K562 (cell line): ENCODE data around the gene SIGLEC9. TPM values are rescaled to one million over a fixed set of nuclear protein-coding genes. Genes with fewer than 3 reads are reported as not detected.

Experiments used
- ATAC-seq: fragments of 200-7000 bp; cut with Tn5 transposase; 3 replicates; pipeline ENCODE4 v1.9.1; 2020; ENCODE audit warnings: moderate library complexity
- BruUV-seq: library from RNA; stranded (reverse); fragments of 400-500 nt; replicated peaks from 2 replicates; lab custom pipeline; 2021; lab: Mats Ljungman, UMichigan
- CTCF ChIA-PET: fragments of 300-600 bp; formaldehyde crosslinking; extraction: SDS; loops from one replicate; lab custom pipeline; 2021; ENCODE audit warnings: low intra/inter-chr PET ratio; lab: Yijun Ruan, JAX
- POLR2A ChIA-PET: fragments of 300-600, 350-650 bp; sonication (Branson Sonifier 250); formaldehyde crosslinking; extraction: SDS; loops from one replicate; lab custom pipeline; 2021; ENCODE audit warnings: antibody characterized with exemption, inconsistent platforms; lab: Yijun Ruan, JAX
- DNase-seq, 4 experiments: peaks; one replicate each; pipeline versions ENCODE4 v3.0.0 to v3.0.0-alpha.2; 2011 to 2018; ENCODE audit warnings: low spot score in 3 of 4, mixed read lengths in 3 of 4; ENCODE audit errors: extremely low read depth in 1 of 4
- FAIRE-seq: peaks from 2 replicates; lab custom pipeline; 2011; peaks lifted over from hg19 to GRCh38; lab: Jason Lieb, UNC
- H2AFZ ChIP-seq: 2 replicates; pipeline ENCODE4 v1.6.0; 2011; ENCODE audit warnings: low read depth, low read length, control low read depth, inconsistent platforms
- H3K27ac ChIP-seq: fragments of 200-600 bp; 3 replicates; pipeline ENCODE4 v1.8.0; 2011; ENCODE audit warnings: low read depth, mild to moderate bottlenecking, control low read depth, inconsistent platforms, low read length, moderate library complexity, mixed read lengths; ENCODE audit errors: extremely low read depth
- H3K27me3 ChIP-seq, 2 experiments: fragments of 300-600 bp in 1 of 2; 2 replicates in 1 of 2; 3 replicates in 1 of 2; pipeline versions ENCODE4 v1.6.0 to v1.8.0; 2011; ENCODE audit warnings: inconsistent platforms in 2 of 2, low read length in 2 of 2, mild to moderate bottlenecking in 1 of 2, mixed read lengths in 1 of 2, moderate library complexity in 1 of 2; ENCODE audit not compliant: control insufficient read depth in 2 of 2, insufficient read depth in 2 of 2
- H3K36me3 ChIP-seq: fragments of 300-600 bp; 3 replicates; pipeline ENCODE4 v1.8.0; 2011; ENCODE audit warnings: mild to moderate bottlenecking, low read length, inconsistent platforms; ENCODE audit not compliant: control insufficient read depth, insufficient read depth
- H3K4me1 ChIP-seq, 2 experiments: fragments of 200-600 bp in 1 of 2; replicated peaks in 1 of 2; 2 replicates in 1 of 2; 3 replicates in 1 of 2; pipeline versions ENCODE4 v1.5.1 to v1.8.0; 2011; ENCODE audit warnings: inconsistent platforms in 2 of 2, low read length in 2 of 2, mild to moderate bottlenecking in 1 of 2, mixed read lengths in 1 of 2, moderate library complexity in 1 of 2; ENCODE audit not compliant: control insufficient read depth in 2 of 2, insufficient read depth in 2 of 2
- H3K4me2 ChIP-seq: 2 replicates; pipeline ENCODE4 v1.6.1; 2011; ENCODE audit warnings: low read length, control low read depth, inconsistent platforms, mixed read lengths; ENCODE audit not compliant: insufficient read depth
- H3K4me3 ChIP-seq: fragments of 200-600 bp; sonication (generic), shearing (Covaris generic); 2 replicates; pipeline ENCODE4 v1.5.1; 2016; ENCODE audit warnings: control low read depth, inconsistent platforms
- H3K79me2 ChIP-seq: fragments of 200-600 bp; 3 replicates; pipeline ENCODE4 v1.8.0; 2011; ENCODE audit warnings: low read length, inconsistent platforms; ENCODE audit not compliant: control insufficient read depth, insufficient read depth
- H3K9ac ChIP-seq, 2 experiments: 2 replicates each; pipeline versions ENCODE4 v1.6.0 to v1.6.1; 2011; ENCODE audit warnings: low read depth in 2 of 2, low read length in 2 of 2, control low read depth in 1 of 2, inconsistent platforms in 1 of 2, mild to moderate bottlenecking in 1 of 2, mixed read lengths in 1 of 2; ENCODE audit not compliant: insufficient read depth in 1 of 2
- H3K9me1 ChIP-seq: one replicate; pipeline ENCODE4 v1.6.0; 2011; ENCODE audit warnings: inconsistent platforms, mild to moderate bottlenecking, low read length, moderate library complexity; ENCODE audit not compliant: control insufficient read depth, insufficient read depth
- H3K9me3 ChIP-seq: replicated peaks from 2 replicates; pipeline ENCODE4 v1.5.1; 2011; ENCODE audit warnings: low read depth, low read length, inconsistent platforms; ENCODE audit not compliant: control insufficient read depth, insufficient read depth
- H4K20me1 ChIP-seq: replicated peaks from 2 replicates; pipeline ENCODE4 v1.6.1; 2011; ENCODE audit warnings: low read length, inconsistent platforms, mixed read lengths; ENCODE audit not compliant: control insufficient read depth, insufficient read depth
- ARHGAP35 ChIP-seq: fragments of 450-650 bp; IDR thresholded peaks from 2 replicates; pipeline ENCODE4 v1.6.1; 2018; ENCODE audit not compliant: partially characterized antibody
- BCLAF1 ChIP-seq, 2 experiments: fragments of 450-650 bp in 1 of 2; IDR thresholded peaks; 2 replicates each; pipeline ENCODE4 v1.6.1; 2011 to 2017; ENCODE audit warnings: low read depth in 2 of 2, antibody characterized with exemption in 1 of 2, borderline replicate concordance in 1 of 2, low read length in 1 of 2, mild to moderate bottlenecking in 1 of 2, mixed read lengths in 1 of 2; ENCODE audit not compliant: control insufficient read depth in 1 of 2
- EP300 ChIP-seq: IDR thresholded peaks from 2 replicates; pipeline ENCODE4 v1.6.1; 2012; ENCODE audit warnings: low read length, improper control_type of control experiment
- KLF16 ChIP-seq: IDR thresholded peaks from 2 replicates; pipeline ENCODE4 v1.6.1; 2016; ENCODE audit warnings: antibody characterized with exemption
- NFE2 ChIP-seq: IDR thresholded peaks from 2 replicates; pipeline ENCODE4 v1.6.1; 2014; ENCODE audit warnings: antibody characterized with exemption, low read depth
- PHF20 ChIP-seq: fragments of 450-650 bp; IDR thresholded peaks from 2 replicates; pipeline ENCODE4 v1.6.1; 2018; ENCODE audit not compliant: partially characterized antibody
- PHTF2 ChIP-seq: fragments of 250-450 bp; sonication (Bioruptor Pico); IDR thresholded peaks from 2 replicates; pipeline ENCODE4 v1.5.0; 2021; ENCODE audit warnings: mild to moderate bottlenecking
- RBM34 ChIP-seq: fragments of 200-400 bp; formaldehyde crosslinking; IDR thresholded peaks from 2 replicates; pipeline ENCODE4 v1.6.1; 2018; ENCODE audit warnings: low read length, borderline replicate concordance; ENCODE audit not compliant: insufficient read depth
- SMAD4 ChIP-seq: fragments of 250-450 bp; sonication (Bioruptor Pico); conservative IDR thresholded peaks from 2 replicates; pipeline ENCODE4 v1.8.0; 2021; ENCODE audit warnings: inconsistent platforms, mild to moderate bottlenecking, moderate library complexity
- SRSF7 ChIP-seq: fragments of 200-400 bp; formaldehyde crosslinking; optimal IDR thresholded peaks from 2 replicates; pipeline ENCODE3; 2017; ENCODE audit warnings: mild to moderate bottlenecking, low read depth, low read length
- TBP ChIP-seq: optimal IDR thresholded peaks from 2 replicates; pipeline ENCODE3; 2011; ENCODE audit warnings: low read depth, low read length, improper control_type of control experiment
- ZNF184 ChIP-seq: sonication (generic); formaldehyde crosslinking; IDR thresholded peaks from 2 replicates; pipeline ENCODE4 v1.5.0; 2020; ENCODE audit warnings: missing genetic modification reagents
- ZNF766 ChIP-seq: fragments of 200-800 bp; sonication (Bioruptor generic); conservative IDR thresholded peaks from 2 replicates; pipeline ENCODE4 v1.6.1; 2016; ENCODE audit warnings: missing genetic modification characterization, missing compliant biosample characterization
- WGBS: fragments of 100-300 bp; shearing (Covaris generic); methylation state at CpG from one replicate; pipeline ENCODE4 v1.1.6; 2016; ENCODE audit warnings: low coverage, mixed read lengths; ENCODE audit not compliant: insufficient coverage; ENCODE audit errors: missing lambda C conversion rate; 5-methylcytosine and 5-hydroxymethylcytosine counted together
- in situ Hi-C: fragments of 300-500 bp; cut with MboI; formaldehyde crosslinking; loops from 4 replicates; pipeline ENCODE4 v1.15.0; 2018; ENCODE audit warnings: inconsistent platforms, mixed read lengths
- intact Hi-C: fragments of 100-400 bp; cut with micrococcal nuclease; formaldehyde crosslinking; loops from 2 replicates; pipeline ENCODE4 v1.14.2; 2022
- polyA plus RNA-seq, 8 experiments: library from polyadenylated mRNA; depleted of rRNA in 4 of 8; stranded (reverse) in 5 of 8; unstranded in 3 of 8; fragments of >200 nt; fragmentation: Nextera tagmentation in 2 of 8; fragmentation: Illumina TruSeq in 1 of 8; extraction: Ambion mirVana in 2 of 8; extraction: Trizol in 1 of 8; gene quantifications; 2 replicates each; pipeline versions ENCODE4 v1.2.1 to v1.2.3, GENCODE V29; 2011 to 2014; ENCODE audit warnings: inconsistent platforms in 1 of 8, missing spikeins in 1 of 8
- total RNA-seq, 7 experiments: library from RNA; depleted of rRNA in 6 of 7; stranded (reverse); fragments of >200 nt in 6 of 7; fragmentation: Illumina TruSeq in 2 of 7; extraction: Trizol in 2 of 7; gene quantifications; 2 replicates each; pipeline versions ENCODE4 v1.2.1 to v1.2.3, GENCODE V29; 2011 to 2021; ENCODE audit warnings: low replicate concordance in 1 of 7
- TF ChIP-seq, protein P1 (sequence below): fragments of 450-650 bp; IDR thresholded peaks from 2 replicates; pipeline ENCODE4 v1.6.1; 2016; ENCODE audit warnings: antibody characterized with exemption
- TF ChIP-seq, protein P2 (sequence below): fragments of 250-450 bp; sonication (Bioruptor Pico); IDR thresholded peaks from 2 replicates; pipeline ENCODE4 v1.6.1; 2021; ENCODE audit warnings: mild to moderate bottlenecking

The SIGLEC9 gene
- total and polyA plus RNA-seq, 9 of the 15 experiments (the other 6 are each of a cell fraction or from before 2014, with no cell fraction given), result 0.09 to 0.34 (median 0.22) TPM; not detected in 4

- TF ChIP-seq SMAD4 (CRISPR knock-in tag) (no peak), ZNF766 (CRISPR knock-in tag) (no peak), ARHGAP35 (no peak)
- TF ChIP-seq, protein P1, sequence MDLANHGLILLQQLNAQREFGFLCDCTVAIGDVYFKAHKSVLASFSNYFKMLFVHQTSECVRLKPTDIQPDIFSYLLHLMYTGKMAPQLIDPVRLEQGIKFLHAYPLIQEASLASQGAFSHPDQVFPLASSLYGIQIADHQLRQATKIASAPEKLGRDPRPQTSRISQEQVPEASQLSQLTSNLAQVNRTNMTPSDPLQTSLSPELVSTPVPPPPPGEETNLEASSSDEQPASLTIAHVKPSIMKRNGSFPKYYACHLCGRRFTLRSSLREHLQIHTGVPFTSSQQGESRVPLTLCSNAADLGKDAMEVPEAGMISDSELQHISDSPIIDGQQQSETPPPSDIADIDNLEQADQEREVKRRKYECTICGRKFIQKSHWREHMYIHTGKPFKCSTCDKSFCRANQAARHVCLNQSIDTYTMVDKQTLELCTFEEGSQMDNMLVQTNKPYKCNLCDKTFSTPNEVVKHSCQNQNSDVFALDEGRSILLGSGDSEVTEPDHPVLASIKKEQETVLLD, result no peak
Observed at GRCh38 chr19:51148580-51148979, 23.9 kb downstream of the SIGLEC9 start (continued).

- Histone ChIP-seq H3K27ac (no peak overlapping the region), H2AFZ (no peak overlapping the region), H3K9me3 (no peaks in the 10 kb centered on the region), H3K36me3 (no peaks in the 10 kb centered on the region), H3K27me3 (peaks cover 18 to 52% of the 10 kb centered on the region in 2 experiments), H3K9me1 (no peaks in the 10 kb centered on the region), H3K4me3 (no peak overlapping the region), H3K4me1 (peaks cover 0 to 2% of the 10 kb centered on the region in 2 experiments; a peak in 2 of 5 replicates), H3K4me2 (no peak overlapping the region), H3K9ac (no peak overlapping the region), H3K79me2 (no peaks in the 10 kb centered on the region), H4K20me1 (no peaks in the 10 kb centered on the region)
- no peak for DNase-seq
- ChIA-PET POLR2A (no interaction called here), CTCF (no interaction called here)
- in situ Hi-C loops (loop anchor here (25.0 kb wide), 1 partner anchor 512 kb away; no protein-coding TSS in a partner anchor), intact Hi-C loops (loop anchor here (10.0 kb wide), 1 partner anchor 504 kb away; no protein-coding TSS in a partner anchor)
- no TSS peak for BruUV-seq
- ATAC-seq, result no peak
- 5% methylated on average over 3 of the region's 3 CpGs for WGBS
- FAIRE-seq, result no peak
- TF ChIP-seq BCLAF1 (IDR thresholded peaks at IDR 0.05; ENCODE audit: borderline replicate concordance in 1 of 2, control insufficient read depth in 1 of 2, low read depth in 2 of 2, low read length in 1 of 2) (no peak), TBP (no peak), PHTF2 (CRISPR knock-in tag) (no peak), RBM34 (no peak), ZNF184 (CRISPR knock-in tag) (no peak), EP300 (no peak), KLF16 (no peak), PHF20 (no peak), NFE2 (no peak), SRSF7 (no peak)
- TF ChIP-seq, protein P2, sequence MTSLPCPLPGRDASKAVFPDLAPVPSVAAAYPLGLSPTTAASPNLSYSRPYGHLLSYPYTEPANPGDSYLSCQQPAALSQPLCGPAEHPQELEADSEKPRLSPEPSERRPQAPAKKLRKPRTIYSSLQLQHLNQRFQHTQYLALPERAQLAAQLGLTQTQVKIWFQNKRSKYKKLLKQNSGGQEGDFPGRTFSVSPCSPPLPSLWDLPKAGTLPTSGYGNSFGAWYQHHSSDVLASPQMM, result no peak
Observed at GRCh38 chr19:51150627-51151026, 25.9 kb downstream of the SIGLEC9 start.
